SK-N-SH treated with all-trans-retinoic acid at 6 μM for 48 hours (cell line): ENCODE data around the gene CHST2.

Experiments
- ATAC-seq: fragments of 200-7000 bp; cut with Tn5 transposase; 3 replicates; pipeline ENCODE4 v1.9.1; 2020; ENCODE audit warnings: mild to moderate bottlenecking, moderate library complexity
- ARNTL ChIP-seq: fragments of 450-650 bp; formaldehyde crosslinking; IDR thresholded peaks from 2 replicates; pipeline ENCODE4 v1.5.0; 2020; ENCODE audit warnings: low read depth, mild to moderate bottlenecking, moderate library complexity, borderline replicate concordance
- BACH2 ChIP-seq: fragments of 250-450 bp; sonication (Bioruptor Pico); IDR thresholded peaks from 2 replicates; pipeline ENCODE4 v1.9.0; 2021; ENCODE audit warnings: mild to moderate bottlenecking, borderline replicate concordance
- CREB5 ChIP-seq: fragments of 250-450 bp; sonication (Bioruptor Pico); IDR thresholded peaks from 2 replicates; pipeline ENCODE4 v1.5.1; 2020; ENCODE audit warnings: low read depth, mild to moderate bottlenecking, moderate library complexity
- CSDC2 ChIP-seq: fragments of 250-450 bp; sonication (Bioruptor Pico); IDR thresholded peaks from 2 replicates; pipeline ENCODE4 v1.5.0; 2020; ENCODE audit warnings: mild to moderate bottlenecking, moderate library complexity
- CSRNP3 ChIP-seq: fragments of 250-450 bp; sonication (Bioruptor Pico); IDR thresholded peaks from 2 replicates; pipeline ENCODE4 v1.5.1; 2021; ENCODE audit warnings: mild to moderate bottlenecking, moderate library complexity
- ESRRG ChIP-seq: fragments of 250-450 bp; sonication (Bioruptor Pico); IDR thresholded peaks from 2 replicates; pipeline ENCODE4 v1.6.1; 2021; ENCODE audit warnings: mild to moderate bottlenecking
- GLIS3 ChIP-seq: fragments of 250-450 bp; sonication (Bioruptor Pico); IDR thresholded peaks from 2 replicates; pipeline ENCODE4 v1.5.0; 2020; ENCODE audit warnings: mild to moderate bottlenecking, moderate library complexity
- ISL1 ChIP-seq: fragments of 250-450 bp; sonication (Bioruptor Pico); IDR thresholded peaks from 2 replicates; pipeline ENCODE4 v2.1.2; 2022; ENCODE audit warnings: mild to moderate bottlenecking, moderate library complexity
- OSR1 ChIP-seq: fragments of 250-450 bp; sonication (Bioruptor Pico); IDR thresholded peaks from 2 replicates; pipeline ENCODE4 v1.8.0; 2022; ENCODE audit warnings: moderate library complexity, mild to moderate bottlenecking, inconsistent platforms
- PPARA ChIP-seq: fragments of 250-450 bp; sonication (Bioruptor Pico); IDR thresholded peaks from 2 replicates; pipeline ENCODE4 v1.5.0; 2020; ENCODE audit warnings: mild to moderate bottlenecking, borderline replicate concordance
- RARB ChIP-seq: fragments of 250-450 bp; sonication (Bioruptor Pico); IDR thresholded peaks from 2 replicates; pipeline ENCODE4 v1.8.0; 2021; ENCODE audit warnings: mild to moderate bottlenecking, moderate library complexity
- SNAI2 ChIP-seq: fragments of 250-450 bp; sonication (Bioruptor Pico); IDR thresholded peaks from 2 replicates; pipeline ENCODE4 v1.5.0; 2020; ENCODE audit warnings: mild to moderate bottlenecking, moderate library complexity
- TCF4 ChIP-seq: fragments of 250-450 bp; sonication (Bioruptor Pico); IDR thresholded peaks from 2 replicates; pipeline ENCODE4 v1.8.0; 2021; ENCODE audit warnings: mild to moderate bottlenecking, moderate library complexity, borderline replicate concordance
- TOX ChIP-seq: fragments of 250-450 bp; sonication (Bioruptor Pico); IDR thresholded peaks from 2 replicates; pipeline ENCODE4 v1.8.0; 2021; ENCODE audit warnings: mild to moderate bottlenecking, moderate library complexity, borderline replicate concordance
- ZC3H10 ChIP-seq: fragments of 250-450 bp; sonication (Bioruptor Pico); IDR thresholded peaks from 2 replicates; pipeline ENCODE4 v1.5.1; 2021; ENCODE audit warnings: mild to moderate bottlenecking, moderate library complexity
- ZFP3 ChIP-seq: fragments of 250-450 bp; sonication (Bioruptor Pico); IDR thresholded peaks from 2 replicates; pipeline ENCODE4 v1.5.0; 2020; ENCODE audit warnings: mild to moderate bottlenecking, moderate library complexity
- ZFP30 ChIP-seq: fragments of 450-650 bp; formaldehyde crosslinking; IDR thresholded peaks from 2 replicates; pipeline ENCODE4 v1.5.0; 2022; ENCODE audit warnings: mild to moderate bottlenecking, moderate library complexity
- ZNF70 ChIP-seq: fragments of 450-650 bp; formaldehyde crosslinking; IDR thresholded peaks from 2 replicates; pipeline ENCODE4 v1.5.0; 2020; ENCODE audit warnings: mild to moderate bottlenecking, moderate library complexity
- ZNF8 ChIP-seq: fragments of 450-650 bp; formaldehyde crosslinking; IDR thresholded peaks from 2 replicates; pipeline ENCODE4 v1.5.0; 2020; ENCODE audit warnings: mild to moderate bottlenecking, moderate library complexity
- TF ChIP-seq, protein P1 (sequence below): fragments of 250-450 bp; sonication (Bioruptor Pico); IDR thresholded peaks from 2 replicates; pipeline ENCODE4 v1.5.0; 2020; ENCODE audit warnings: mild to moderate bottlenecking, moderate library complexity
- TF ChIP-seq, protein P2 (sequence below): fragments of 250-450 bp; sonication (Bioruptor Pico); IDR thresholded peaks from 2 replicates; pipeline ENCODE4 v1.8.0; 2021; ENCODE audit warnings: low read depth, mild to moderate bottlenecking, moderate library complexity, borderline replicate concordance

CHST2 gene

DNA sequence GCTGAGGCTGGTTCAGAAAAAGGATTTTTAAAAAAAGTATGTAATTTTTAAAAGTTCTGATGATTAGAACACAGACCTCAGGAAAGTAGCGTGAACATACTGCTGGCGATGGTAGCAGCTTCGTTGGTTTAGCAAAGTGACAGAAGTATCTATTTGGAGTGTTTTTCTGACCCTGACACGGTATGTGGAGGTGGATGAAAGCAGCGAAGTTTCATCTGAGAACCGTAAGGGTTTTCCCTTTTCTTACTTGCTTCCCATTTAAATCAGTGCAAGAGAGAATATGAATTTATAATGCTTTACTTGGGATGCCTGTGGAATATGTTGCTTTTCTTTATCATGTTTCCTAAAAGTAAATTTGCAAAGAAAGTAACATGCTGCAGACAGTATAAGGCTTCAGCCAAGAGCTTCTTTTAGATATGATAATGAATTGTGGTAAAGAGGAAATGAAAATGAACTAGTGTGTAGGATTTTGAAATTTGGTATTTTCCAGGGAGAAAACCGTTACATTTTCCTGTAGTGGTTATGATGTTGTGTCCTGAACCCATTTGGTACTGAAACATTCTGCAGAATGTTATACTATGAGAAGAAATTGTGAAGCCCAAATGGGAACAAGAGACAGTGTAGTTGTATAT is 3.9 kb downstream of the CHST2 start:
- no peak for TF ChIP-seq ISL1 (CRISPR knock-in tag)
- TF ChIP-seq TCF4 = no peak
- no peak for TF ChIP-seq ZNF70 (CRISPR knock-in tag)
- no peak for TF ChIP-seq RARB (CRISPR knock-in tag)
- TF ChIP-seq BACH2 (CRISPR knock-in tag) = no peak
- TF ChIP-seq ZNF8 (CRISPR knock-in tag) = no peak
- no peak for TF ChIP-seq GLIS3 (CRISPR knock-in tag)
- TF ChIP-seq ARNTL (CRISPR knock-in tag) = no peak
- TF ChIP-seq CREB5 (CRISPR knock-in tag) = no peak
- TF ChIP-seq, protein P1, sequence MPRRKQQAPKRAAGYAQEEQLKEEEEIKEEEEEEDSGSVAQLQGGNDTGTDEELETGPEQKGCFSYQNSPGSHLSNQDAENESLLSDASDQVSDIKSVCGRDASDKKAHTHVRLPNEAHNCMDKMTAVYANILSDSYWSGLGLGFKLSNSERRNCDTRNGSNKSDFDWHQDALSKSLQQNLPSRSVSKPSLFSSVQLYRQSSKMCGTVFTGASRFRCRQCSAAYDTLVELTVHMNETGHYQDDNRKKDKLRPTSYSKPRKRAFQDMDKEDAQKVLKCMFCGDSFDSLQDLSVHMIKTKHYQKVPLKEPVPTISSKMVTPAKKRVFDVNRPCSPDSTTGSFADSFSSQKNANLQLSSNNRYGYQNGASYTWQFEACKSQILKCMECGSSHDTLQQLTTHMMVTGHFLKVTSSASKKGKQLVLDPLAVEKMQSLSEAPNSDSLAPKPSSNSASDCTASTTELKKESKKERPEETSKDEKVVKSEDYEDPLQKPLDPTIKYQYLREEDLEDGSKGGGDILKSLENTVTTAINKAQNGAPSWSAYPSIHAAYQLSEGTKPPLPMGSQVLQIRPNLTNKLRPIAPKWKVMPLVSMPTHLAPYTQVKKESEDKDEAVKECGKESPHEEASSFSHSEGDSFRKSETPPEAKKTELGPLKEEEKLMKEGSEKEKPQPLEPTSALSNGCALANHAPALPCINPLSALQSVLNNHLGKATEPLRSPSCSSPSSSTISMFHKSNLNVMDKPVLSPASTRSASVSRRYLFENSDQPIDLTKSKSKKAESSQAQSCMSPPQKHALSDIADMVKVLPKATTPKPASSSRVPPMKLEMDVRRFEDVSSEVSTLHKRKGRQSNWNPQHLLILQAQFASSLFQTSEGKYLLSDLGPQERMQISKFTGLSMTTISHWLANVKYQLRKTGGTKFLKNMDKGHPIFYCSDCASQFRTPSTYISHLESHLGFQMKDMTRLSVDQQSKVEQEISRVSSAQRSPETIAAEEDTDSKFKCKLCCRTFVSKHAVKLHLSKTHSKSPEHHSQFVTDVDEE (CRISPR knock-in tag) = no peak
- no peak for TF ChIP-seq PPARA
- no peak for TF ChIP-seq CSDC2 (CRISPR knock-in tag)
- no peak for TF ChIP-seq CSRNP3 (CRISPR knock-in tag)
- TF ChIP-seq, protein P2, sequence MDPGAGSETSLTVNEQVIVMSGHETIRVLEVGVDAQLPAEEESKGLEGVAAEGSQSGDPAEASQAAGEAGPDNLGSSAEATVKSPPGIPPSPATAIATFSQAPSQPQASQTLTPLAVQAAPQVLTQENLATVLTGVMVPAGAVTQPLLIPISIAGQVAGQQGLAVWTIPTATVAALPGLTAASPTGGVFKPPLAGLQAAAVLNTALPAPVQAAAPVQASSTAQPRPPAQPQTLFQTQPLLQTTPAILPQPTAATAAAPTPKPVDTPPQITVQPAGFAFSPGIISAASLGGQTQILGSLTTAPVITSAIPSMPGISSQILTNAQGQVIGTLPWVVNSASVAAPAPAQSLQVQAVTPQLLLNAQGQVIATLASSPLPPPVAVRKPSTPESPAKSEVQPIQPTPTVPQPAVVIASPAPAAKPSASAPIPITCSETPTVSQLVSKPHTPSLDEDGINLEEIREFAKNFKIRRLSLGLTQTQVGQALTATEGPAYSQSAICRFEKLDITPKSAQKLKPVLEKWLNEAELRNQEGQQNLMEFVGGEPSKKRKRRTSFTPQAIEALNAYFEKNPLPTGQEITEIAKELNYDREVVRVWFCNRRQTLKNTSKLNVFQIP (CRISPR knock-in tag) = no peak
- TF ChIP-seq ZFP3 = no peak
- no peak for TF ChIP-seq ZC3H10 (CRISPR knock-in tag)
- TF ChIP-seq SNAI2 (CRISPR knock-in tag) = no peak
- no peak for TF ChIP-seq OSR1 (CRISPR knock-in tag)
- TF ChIP-seq ESRRG (CRISPR knock-in tag) = no peak
- TF ChIP-seq TOX (CRISPR knock-in tag) = no peak
- no peak for ATAC-seq

GRCh38 chr3:143124601-143125520 is 5.3 kb downstream of the CHST2 start:
- no peak for ATAC-seq
- TF ChIP-seq BACH2 (CRISPR knock-in tag) (no peak), ZNF70 (CRISPR knock-in tag) (no peak), ZFP3 (no peak), PPARA (no peak), ZFP30 (no peak), TCF4 (no peak), CSDC2 (CRISPR knock-in tag) (no peak), CSRNP3 (CRISPR knock-in tag) (no peak), GLIS3 (CRISPR knock-in tag) (no peak), CREB5 (CRISPR knock-in tag) (no peak)
- TF ChIP-seq, protein P1 (CRISPR knock-in tag) = no peak
